ENCODE data around the gene PADI4. TPM values are rescaled to one million over a fixed set of nuclear protein-coding genes. Genes with fewer than 3 reads are reported as not detected.
A peak's percentile ranks its signal among the peaks of the same experiment; 100 is the strongest.

The PADI4 gene, protein sequence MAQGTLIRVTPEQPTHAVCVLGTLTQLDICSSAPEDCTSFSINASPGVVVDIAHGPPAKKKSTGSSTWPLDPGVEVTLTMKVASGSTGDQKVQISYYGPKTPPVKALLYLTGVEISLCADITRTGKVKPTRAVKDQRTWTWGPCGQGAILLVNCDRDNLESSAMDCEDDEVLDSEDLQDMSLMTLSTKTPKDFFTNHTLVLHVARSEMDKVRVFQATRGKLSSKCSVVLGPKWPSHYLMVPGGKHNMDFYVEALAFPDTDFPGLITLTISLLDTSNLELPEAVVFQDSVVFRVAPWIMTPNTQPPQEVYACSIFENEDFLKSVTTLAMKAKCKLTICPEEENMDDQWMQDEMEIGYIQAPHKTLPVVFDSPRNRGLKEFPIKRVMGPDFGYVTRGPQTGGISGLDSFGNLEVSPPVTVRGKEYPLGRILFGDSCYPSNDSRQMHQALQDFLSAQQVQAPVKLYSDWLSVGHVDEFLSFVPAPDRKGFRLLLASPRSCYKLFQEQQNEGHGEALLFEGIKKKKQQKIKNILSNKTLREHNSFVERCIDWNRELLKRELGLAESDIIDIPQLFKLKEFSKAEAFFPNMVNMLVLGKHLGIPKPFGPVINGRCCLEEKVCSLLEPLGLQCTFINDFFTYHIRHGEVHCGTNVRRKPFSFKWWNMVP
- total RNA-seq (ENCODE audit: insufficient read depth, low replicate concordance): not detected

DNA sequence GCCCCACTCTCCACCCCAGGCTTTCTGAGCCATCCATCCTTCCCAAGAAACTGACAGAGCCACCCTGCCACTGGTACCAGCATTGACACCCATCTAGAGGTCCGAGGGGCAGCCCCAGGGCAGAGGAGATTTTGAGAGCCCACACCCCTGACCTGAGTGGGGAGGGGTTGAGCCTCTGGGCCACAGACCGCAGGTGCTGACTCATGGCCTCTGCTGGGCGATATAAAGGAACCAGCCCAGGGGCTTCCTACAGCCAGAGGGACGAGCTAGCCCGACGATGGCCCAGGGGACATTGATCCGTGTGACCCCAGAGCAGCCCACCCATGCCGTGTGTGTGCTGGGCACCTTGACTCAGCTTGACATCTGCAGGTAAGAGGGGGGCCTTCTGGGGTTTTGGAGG lies at the start of gene PADI4:
PADI4 (plus strand) TSS at position 252 of the 400 bp plus-strand sequence; CDS start at position 278, 26 bp downstream.
- no peak for DNase-seq (ENCODE audit: low spot score)

DNA sequence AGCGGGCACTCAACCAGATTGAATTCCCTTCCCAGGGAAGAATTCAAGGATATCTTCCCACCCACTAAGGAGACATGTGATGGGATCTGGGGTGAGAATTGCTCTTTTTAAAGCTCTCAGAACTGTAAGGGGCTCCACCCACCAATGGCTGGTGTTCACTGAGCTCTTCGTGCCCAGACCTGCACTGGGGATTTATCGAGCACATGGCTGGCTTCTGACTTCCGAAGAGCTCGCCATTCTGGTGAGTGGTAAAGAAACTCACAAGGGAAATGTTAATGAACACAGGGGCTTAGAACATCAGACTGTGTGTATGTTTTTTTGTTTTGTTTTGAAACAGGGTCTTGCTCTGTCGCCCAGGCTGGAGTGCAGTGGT lies 49.3 kb upstream of the PADI4 start:
- no peak for DNase-seq (ENCODE audit: low spot score)

- DNase-seq (ENCODE audit: low spot score): no peak
These were observed 48.6 kb upstream of the PADI4 start for GRCh38 chr1:17259233-17259873.

DNA sequence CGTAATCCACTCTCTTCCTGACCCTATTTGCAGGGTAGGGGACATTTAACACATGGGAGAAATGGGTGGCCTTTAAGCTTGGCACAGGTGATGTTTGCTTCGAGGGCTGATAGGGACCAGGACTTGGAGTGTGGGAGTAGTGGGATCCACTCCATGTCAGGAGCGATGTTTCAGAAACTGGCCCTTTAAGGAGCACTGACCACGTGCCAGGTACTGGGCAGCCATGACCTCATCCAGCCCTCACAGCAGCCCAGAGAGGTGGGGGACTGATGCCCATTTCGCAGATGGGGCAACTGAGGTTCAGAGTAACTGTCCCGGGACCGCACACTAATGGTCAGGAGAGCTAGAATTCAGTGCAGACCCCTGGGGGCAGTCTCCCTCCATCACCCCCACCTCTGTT lies 47.7 kb upstream of the PADI4 start:
- DNase-seq (ENCODE audit: low spot score): no peak

GRCh38 chr1:17260738-17261137 lies 47.3 kb upstream of the PADI4 start:
- no peak for DNase-seq (ENCODE audit: low spot score)

DNA sequence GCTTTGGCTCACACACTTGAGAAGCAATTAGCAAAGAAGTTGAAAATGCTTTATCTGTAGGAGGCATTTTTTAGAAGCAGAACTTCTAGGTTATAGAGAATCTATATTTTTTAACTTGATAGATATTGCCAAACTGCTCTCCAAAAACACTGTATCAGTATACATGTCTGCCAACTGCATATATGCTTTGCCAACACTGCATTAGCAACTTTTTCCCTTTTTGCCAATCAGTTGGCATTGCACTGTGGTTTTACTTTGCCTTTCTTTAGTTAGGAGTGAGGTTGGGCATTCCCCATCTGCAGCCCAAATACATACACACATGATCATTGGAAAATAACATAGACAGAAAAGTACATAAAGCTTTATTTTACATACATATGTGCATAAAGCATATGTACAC lies 44.1 kb upstream of the PADI4 start:
- DNase-seq (ENCODE audit: low spot score): no peak

- no peak for DNase-seq (ENCODE audit: low spot score)
These were observed 43.5 kb upstream of the PADI4 start for GRCh38 chr1:17264470-17264869.

GRCh38 chr1:17265162-17265561 lies 42.8 kb upstream of the PADI4 start:
- DNase-seq (ENCODE audit: low spot score): no peak

DNA sequence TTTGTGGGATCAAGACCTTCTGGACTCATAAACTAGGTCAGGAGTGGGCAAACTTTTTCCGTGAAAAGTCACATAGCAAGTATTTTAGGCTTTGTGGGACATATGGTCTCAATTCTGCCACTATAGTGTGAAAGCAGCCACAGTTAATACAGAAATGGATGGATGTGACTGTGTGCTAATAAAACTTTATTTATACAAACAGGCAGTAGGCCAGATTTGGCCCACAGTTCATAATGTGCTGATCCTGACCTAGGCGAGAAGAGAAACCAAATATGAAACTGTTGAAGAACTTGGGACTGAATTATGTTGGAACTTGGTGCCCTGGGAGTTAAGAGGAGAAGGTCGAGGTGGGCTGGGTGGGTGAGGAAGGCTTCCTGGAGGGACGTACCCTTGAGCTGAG lies 42.0 kb upstream of the PADI4 start:
- DNase-seq (ENCODE audit: low spot score): no peak

DNA sequence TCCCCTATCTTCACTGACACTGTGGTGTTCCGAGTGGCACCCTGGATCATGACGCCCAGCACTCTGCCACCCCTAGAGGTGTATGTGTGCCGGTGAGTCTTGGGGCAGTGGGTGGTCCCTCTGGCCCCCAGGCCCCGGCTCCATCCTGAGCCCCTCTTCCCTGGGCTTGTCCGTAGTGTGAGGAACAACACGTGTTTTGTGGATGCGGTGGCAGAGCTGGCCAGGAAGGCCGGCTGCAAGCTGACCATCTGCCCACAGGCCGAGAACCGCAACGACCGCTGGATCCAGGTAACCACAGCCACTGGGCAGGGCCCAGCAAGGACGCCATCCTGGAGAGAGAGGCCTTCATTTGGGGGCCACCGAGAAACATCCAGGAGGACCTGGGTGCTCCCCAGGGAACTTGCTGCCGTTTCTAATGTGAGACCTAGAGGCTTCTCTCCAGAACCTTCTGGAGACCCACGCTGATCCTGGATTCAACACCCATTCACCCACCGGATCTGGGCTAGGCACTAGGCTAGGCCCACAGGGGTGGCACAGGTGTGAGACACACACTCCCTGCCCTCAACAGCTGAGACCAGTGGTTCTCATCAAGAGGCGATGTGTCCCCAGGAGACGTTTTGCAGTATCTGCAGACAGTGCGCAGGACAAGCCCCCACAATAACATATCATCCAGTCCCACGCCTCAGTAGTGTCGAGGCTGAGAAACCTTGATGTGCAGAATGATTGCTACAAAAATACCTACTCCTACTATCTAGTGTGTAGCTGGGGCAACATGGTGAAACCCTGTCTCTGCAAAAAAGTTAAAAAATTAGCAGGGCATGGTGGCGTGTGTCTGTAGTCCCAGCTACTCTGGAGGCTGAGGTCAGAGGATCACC lies 36.9 kb upstream of the PADI4 start:
- DNase-seq (ENCODE audit: low spot score): no peak

- DNase-seq (ENCODE audit: low spot score): no peak
These were observed 35.9 kb upstream of the PADI4 start for GRCh38 chr1:17272066-17272465.

DNA sequence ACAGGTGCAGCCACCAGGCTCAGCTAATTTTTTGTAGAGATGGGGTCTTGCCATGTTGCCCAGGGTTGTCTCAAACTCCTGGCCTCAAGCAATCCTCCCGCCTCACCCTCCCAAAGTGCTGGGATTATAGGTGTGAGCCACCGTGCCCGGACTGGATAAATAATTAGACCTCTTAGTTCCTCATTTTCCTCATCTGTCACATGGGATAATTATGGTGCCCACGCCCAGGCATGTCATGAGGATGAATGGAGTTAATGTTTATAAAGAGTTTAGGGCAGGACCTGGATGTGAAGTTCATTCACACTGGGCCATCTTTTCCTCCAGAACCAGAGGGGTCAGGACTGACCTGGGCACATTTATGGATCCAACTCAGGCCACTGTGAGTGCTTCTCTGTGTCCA lies 35.4 kb upstream of the PADI4 start:
- no peak for DNase-seq (ENCODE audit: low spot score)

DNA sequence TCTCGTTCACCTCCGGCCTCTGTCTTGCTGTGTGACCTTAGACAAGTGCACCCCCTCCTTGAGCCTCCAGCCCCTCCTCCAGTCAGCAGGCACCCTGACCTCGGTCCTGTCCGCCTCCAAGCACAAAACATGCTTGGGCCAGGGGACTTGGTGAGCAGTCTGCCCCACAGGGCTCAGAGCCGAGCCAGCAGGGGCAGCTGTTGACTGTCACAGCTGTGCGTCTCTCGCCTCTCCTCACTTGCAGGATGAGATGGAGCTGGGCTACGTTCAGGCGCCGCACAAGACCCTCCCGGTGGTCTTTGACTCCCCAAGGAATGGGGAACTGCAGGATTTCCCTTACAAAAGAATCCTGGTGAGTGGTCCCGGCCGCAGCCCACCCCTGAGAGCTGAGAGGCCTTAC lies 34.9 kb upstream of the PADI4 start:
- DNase-seq (ENCODE audit: low spot score): no peak

DNA sequence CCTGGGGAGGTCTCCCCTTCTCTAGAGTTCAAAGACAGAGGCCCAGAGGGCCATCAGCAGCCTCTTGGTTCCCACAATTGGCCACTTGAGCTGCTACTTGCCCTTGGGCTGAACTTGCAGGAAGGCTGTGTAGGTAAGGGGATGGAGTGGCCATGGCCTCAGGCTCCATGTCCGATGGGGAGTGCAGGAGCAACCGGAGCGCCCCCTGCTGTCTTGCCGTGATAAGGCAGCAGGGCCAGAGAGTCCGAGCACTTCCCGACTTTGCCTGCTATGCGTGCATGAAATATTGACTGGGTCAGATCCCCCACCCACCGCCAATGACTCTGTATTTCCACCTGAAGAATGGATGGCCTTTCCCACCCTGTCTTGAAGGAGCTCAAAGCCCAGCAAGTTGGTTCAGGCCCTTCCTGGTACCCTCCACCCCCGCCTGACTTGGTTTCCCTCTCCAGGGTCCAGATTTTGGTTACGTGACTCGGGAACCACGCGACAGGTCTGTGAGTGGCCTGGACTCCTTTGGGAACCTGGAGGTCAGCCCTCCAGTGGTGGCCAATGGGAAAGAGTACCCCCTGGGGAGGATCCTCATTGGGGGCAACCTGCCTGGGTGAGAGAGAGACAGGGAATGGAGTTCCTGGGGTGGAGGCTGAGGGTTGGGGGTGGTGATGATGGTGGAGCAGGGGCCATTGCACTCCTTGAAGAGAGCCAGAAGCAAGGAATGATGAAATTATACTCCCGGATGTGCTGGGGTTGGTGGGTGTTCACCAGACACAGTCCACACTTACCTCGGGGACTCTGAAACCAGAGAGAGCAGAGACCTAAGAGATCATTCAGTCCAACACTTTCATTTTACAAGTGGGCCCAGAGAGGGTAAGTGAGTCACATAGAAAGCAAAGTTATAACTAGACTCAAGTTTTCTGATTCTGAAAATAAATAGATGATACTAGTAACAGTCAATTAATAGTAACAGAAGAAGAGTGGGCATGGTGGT lies 33.5 kb upstream of the PADI4 start:
- no peak for DNase-seq (ENCODE audit: low spot score)

DNA sequence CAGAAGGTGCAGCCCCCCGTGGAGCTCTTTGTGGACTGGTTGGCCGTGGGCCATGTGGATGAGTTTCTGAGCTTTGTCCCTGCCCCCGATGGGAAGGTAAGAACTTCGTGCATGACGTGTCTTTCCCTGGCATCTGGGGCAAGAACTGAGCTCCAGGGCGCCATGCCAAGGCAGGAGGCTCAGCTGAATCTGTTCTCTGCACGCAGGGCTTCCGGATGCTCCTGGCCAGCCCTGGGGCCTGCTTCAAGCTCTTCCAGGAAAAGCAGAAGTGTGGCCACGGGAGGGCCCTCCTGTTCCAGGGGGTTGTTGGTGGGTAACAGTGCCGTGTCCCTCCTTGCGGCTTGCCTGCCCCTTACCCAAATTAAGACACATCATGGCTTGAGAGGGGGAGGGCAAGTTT lies 31.4 kb upstream of the PADI4 start:
- peak; percentile 16 for DNase-seq (ENCODE audit: low spot score)

GRCh38 chr1:17277511-17278159 lies 30.4 kb upstream of the PADI4 start:
- no peak for DNase-seq (ENCODE audit: low spot score)

DNA sequence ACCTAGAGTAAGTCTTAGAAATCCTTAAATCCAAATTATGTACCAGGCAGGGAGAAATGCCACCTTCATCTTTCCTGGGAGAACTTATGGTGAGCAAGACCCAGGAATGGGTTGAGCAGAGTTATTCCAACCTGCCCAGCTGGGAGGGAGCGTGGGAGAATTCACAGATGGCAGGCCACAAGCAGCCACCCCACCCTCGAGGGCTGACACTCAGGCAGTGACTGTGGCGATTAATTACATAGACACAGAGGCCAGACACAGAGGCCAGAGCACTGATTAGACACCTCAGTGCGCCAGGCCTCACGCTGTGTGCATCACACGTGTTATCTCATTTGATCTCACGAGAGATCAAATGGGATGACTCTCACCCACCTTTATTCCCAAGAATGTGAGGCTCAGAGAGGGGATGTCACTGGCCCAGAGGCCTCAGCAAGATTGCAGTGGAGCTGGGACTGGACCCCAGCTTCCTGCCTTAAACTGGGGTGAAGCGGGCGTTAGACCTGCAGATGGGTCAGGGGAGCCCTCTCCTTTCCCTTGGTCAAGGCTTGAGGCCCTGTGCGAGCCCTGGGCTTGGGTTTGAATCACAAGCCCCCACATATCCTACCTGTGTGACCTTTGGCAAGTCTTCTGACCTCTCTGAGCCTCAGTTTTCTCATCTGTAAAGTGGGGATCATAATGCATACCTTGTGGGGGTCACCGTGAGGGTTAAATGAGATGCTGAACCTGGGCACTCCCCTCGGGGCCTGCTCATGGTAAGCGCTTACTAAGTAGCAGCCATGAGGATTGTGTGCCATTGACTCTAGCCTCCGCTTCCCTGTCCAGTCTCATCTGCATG lies 28.8 kb upstream of the PADI4 start:
- no peak for DNase-seq (ENCODE audit: low spot score)

GRCh38 chr1:17280436-17280835 lies 27.6 kb upstream of the PADI4 start:
- DNase-seq (ENCODE audit: low spot score): no peak

DNA sequence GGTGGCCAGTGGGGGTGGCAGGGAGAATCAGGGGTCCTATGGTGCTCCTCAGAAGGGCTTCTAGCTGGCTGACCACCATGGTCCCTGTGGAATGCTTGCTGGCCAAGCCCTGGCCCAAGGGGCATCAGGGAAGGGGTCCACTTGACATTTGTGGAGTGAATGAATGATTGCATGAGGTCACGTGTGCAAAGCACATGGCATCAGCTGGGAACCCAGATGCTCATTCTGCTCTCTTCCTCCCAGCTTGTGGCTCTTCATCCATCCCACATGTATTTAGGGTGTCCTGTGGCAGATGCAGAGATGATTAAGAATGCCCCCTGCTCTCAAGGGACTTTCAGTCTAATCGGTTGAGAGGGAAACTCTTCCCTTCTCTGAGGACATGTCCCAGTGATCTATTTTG lies 27.1 kb upstream of the PADI4 start:
- DNase-seq (ENCODE audit: low spot score): no peak

All from umbilical cord (tissue), 2 donors.